A673 (cell line): ENCODE measurements around the gene GMDS. TPM values are rescaled to one million over a fixed set of nuclear protein-coding genes. Genes with fewer than 3 reads are reported as not detected.

Experiments used
- BruUV-seq: library from RNA; stranded (reverse); fragments of 400-500 nt; replicated peaks from 2 replicates; lab custom pipeline; 2021; lab: Mats Ljungman, UMichigan
- CTCF ChIA-PET: fragments of 300-600 bp; sonication (Branson Sonifier 250); formaldehyde crosslinking; loops from one replicate; lab custom pipeline; 2022; ENCODE audit warnings: antibody characterized with exemption; lab: Charles Lee
- POLR2A ChIA-PET: fragments of 300-600 bp; sonication (Branson Sonifier 250); formaldehyde crosslinking; loops from one replicate; lab custom pipeline; 2022; ENCODE audit warnings: antibody characterized with exemption; ENCODE audit not compliant: low non-redundant PET; lab: Charles Lee
- DNase-seq: peaks from one replicate; pipeline ENCODE4 v3.0.0-alpha.2; 2015; ENCODE audit warnings: low spot score
- H3K27ac ChIP-seq: fragments of 200-600 bp; sonication (generic); 2 replicates; pipeline ENCODE4 v1.5.1; 2016; ENCODE audit warnings: mixed run types, low read depth, mild to moderate bottlenecking, mixed read lengths, antibody characterized with exemption, low read length; ENCODE audit not compliant: poor library complexity, severe bottlenecking
- H3K27me3 ChIP-seq: fragments of 200-600 bp; sonication (generic); replicated peaks from 2 replicates; pipeline ENCODE4 v1.6.1; 2017; ENCODE audit warnings: mixed run types, low read depth, mild to moderate bottlenecking, mixed read lengths, antibody characterized with exemption, low read length; ENCODE audit not compliant: insufficient read depth, poor library complexity
- H3K36me3 ChIP-seq: fragments of 200-600 bp; sonication (generic); 2 replicates; pipeline ENCODE4 v1.6.1; 2016; ENCODE audit warnings: mixed run types, mild to moderate bottlenecking, mixed read lengths, antibody characterized with exemption, low read length; ENCODE audit not compliant: insufficient read depth, poor library complexity, severe bottlenecking
- H3K4me1 ChIP-seq: fragments of 200-600 bp; sonication (generic); 2 replicates; pipeline ENCODE4 v1.6.1; 2017; ENCODE audit warnings: mixed run types, mild to moderate bottlenecking, mixed read lengths, antibody characterized with exemption, low read length; ENCODE audit not compliant: insufficient read depth, poor library complexity, severe bottlenecking
- H3K4me3 ChIP-seq: fragments of 200-600 bp; sonication (generic); 2 replicates; pipeline ENCODE4 v1.5.1; 2016; ENCODE audit warnings: low read depth, mixed run types, mild to moderate bottlenecking, mixed read lengths, low read length; ENCODE audit not compliant: poor library complexity, severe bottlenecking
- H3K9me3 ChIP-seq: fragments of 200-600 bp; sonication (generic); 2 replicates; pipeline ENCODE4 v1.6.1; 2016; ENCODE audit warnings: mixed run types, low read depth, mild to moderate bottlenecking, mixed read lengths, antibody characterized with exemption, low read length; ENCODE audit not compliant: poor library complexity, severe bottlenecking
- EZH2 ChIP-seq: fragments of 200-600 bp; sonication (generic); IDR thresholded peaks from 2 replicates; pipeline ENCODE4 v1.6.1; 2017; ENCODE audit warnings: borderline replicate concordance, low read depth, mild to moderate bottlenecking, mixed read lengths, antibody characterized with exemption, low read length; ENCODE audit not compliant: poor library complexity, severe bottlenecking
- intact Hi-C: fragments of 100-400 bp; cut with micrococcal nuclease; formaldehyde crosslinking; loops from one replicate; pipeline ENCODE4 v1.10.0; 2022; ENCODE audit not compliant: unreplicated experiment
- total RNA-seq: library from RNA; stranded (reverse); gene quantifications from 2 replicates; pipeline ENCODE4 v1.2.3, GENCODE V29; 2021
- TF ChIP-seq, protein P1 (sequence below): fragments of 300-800, 200-600 bp; sonication (generic); conservative IDR thresholded peaks from 2 replicates; pipeline ENCODE4 v1.5.1; 2017; ENCODE audit warnings: low read depth, mild to moderate bottlenecking, antibody characterized with exemption, low read length, moderate library complexity, mixed read lengths

Gene GMDS
- total RNA-seq, 1 experiment from 2014 or later: 15.2 TPM

DNA sequence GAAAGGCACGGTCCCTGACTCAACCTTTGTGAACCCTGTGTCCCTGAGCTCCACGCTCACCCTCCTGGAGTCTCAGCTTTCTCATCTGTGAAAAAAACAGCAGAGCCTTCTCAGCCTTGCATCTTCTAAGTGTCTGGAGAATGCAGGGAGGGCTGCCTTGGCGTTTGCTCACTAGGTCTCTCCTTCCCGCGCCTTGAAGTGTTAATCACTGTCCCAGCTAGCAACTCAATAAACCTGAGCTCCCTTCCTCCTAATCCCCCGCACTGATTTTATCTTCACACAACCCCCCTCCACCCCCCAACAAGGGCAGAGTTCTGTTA, 670.6 kb downstream of the GMDS start:
- DNase-seq: no peak
- Histone ChIP-seq H3K36me3 (no peaks in the 10 kb centered on the region), H3K27me3 (no peaks in the 10 kb centered on the region), H3K4me3 (no peak overlapping the region), H3K27ac (no peak overlapping the region), H3K9me3 (peaks cover 4% of the 10 kb centered on the region), H3K4me1 (no peaks in the 10 kb centered on the region)
- POLR2A ChIA-PET: no interaction called here
- intact Hi-C loops: no loop called here
- CTCF ChIA-PET: no interaction called here
- TF ChIP-seq, protein P1, sequence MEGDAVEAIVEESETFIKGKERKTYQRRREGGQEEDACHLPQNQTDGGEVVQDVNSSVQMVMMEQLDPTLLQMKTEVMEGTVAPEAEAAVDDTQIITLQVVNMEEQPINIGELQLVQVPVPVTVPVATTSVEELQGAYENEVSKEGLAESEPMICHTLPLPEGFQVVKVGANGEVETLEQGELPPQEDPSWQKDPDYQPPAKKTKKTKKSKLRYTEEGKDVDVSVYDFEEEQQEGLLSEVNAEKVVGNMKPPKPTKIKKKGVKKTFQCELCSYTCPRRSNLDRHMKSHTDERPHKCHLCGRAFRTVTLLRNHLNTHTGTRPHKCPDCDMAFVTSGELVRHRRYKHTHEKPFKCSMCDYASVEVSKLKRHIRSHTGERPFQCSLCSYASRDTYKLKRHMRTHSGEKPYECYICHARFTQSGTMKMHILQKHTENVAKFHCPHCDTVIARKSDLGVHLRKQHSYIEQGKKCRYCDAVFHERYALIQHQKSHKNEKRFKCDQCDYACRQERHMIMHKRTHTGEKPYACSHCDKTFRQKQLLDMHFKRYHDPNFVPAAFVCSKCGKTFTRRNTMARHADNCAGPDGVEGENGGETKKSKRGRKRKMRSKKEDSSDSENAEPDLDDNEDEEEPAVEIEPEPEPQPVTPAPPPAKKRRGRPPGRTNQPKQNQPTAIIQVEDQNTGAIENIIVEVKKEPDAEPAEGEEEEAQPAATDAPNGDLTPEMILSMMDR: no peak
- no TSS peak for BruUV-seq

DNA sequence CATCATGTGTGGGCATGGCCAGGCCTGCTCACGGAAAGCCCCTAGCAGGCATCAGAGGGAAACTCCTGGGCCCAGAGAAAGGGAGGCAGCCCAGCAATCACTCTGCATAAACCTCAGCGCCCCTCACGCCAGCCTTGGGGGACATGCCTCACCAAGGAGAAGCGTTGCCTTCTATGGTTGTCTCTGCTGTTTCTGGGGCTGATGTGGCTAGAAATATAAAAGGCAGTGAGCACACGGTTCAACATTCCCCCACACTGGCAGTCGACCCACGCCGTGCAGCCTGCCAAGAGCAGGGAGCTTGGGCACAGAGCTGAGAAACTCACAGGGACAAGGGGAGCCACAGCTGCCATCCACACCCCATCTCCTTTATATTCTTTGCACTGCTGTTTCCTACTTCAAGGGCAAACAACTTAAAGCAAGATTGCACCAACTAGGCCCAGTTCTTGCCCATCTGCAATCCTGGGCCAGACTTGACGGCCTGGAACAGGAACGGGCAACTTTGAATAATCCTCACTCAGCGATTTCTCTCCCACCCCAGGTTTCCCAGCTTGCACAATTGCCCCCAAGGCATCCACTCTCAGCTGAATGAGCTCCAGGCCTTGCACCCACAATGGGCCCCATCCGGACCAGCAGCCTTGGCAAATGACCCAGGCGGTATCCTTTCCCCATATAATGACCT, 671.2 kb downstream of the GMDS start:
- H3K27me3 ChIP-seq: no peaks in the 10 kb centered on the region

More for the DNA sequence above, 671.2 kb downstream of the GMDS start:
- TF ChIP-seq, protein P1: no peak
- TF ChIP-seq EZH2: no peak
- ChIA-PET CTCF (no interaction called here), POLR2A (no interaction called here)
- Histone ChIP-seq H3K4me3 (no peak overlapping the region), H3K36me3 (no peaks in the 10 kb centered on the region), H3K9me3 (peaks cover 4% of the 10 kb centered on the region), H3K4me1 (no peaks in the 10 kb centered on the region), H3K27ac (no peak overlapping the region)
- no peak for DNase-seq
- no TSS peak for BruUV-seq
- intact Hi-C loops: no loop called here
